CD14-positive monocyte (primary cell): Measurements from ENCODE around the gene AVP. TPM values are rescaled to one million over a fixed set of nuclear protein-coding genes. Genes with fewer than 3 reads are reported as not detected.
"Not testable (repeated sequence)": the region's sequence is repeated elsewhere in the genome, so short reads cannot be mapped to it uniquely, and the experiment has no call there.

Experiments
- DNase-seq, 3 donors: peaks; one replicate each; pipeline ENCODE4 v3.0.0-alpha.2; 2011 to 2022
- H2AFZ ChIP-seq: 2 replicates; pipeline ENCODE4 v1.6.0; 2012; ENCODE audit warnings: mild to moderate bottlenecking, low read depth, low read length, inconsistent platforms; ENCODE audit not compliant: insufficient read depth, poor library complexity, severe bottlenecking
- H3K27ac ChIP-seq, 2 donors: 1 replicate in 1 of 2; 2 replicates in 1 of 2; pipeline ENCODE4 v1.5.1; 2012 to 2013; ENCODE audit warnings: low read length in 2 of 2, control low read depth in 1 of 2, inconsistent platforms in 1 of 2, low read depth in 1 of 2, mild to moderate bottlenecking in 1 of 2
- H3K27me3 ChIP-seq, 2 donors: one replicate each; pipeline versions ENCODE4 v1.6.0 to v1.6.1; 2011 to 2013; ENCODE audit warnings: low read length in 2 of 2; ENCODE audit not compliant: control insufficient read depth in 2 of 2, insufficient read depth in 2 of 2
- H3K36me3 ChIP-seq, 2 donors: replicated peaks in 1 of 2; 1 replicate in 1 of 2; 2 replicates in 1 of 2; pipeline versions ENCODE4 v1.5.1 to v1.6.1; 2012 to 2013; ENCODE audit warnings: low read length in 2 of 2, control low read depth in 1 of 2, inconsistent platforms in 1 of 2, mild to moderate bottlenecking in 1 of 2; ENCODE audit not compliant: insufficient read depth in 2 of 2, control insufficient read depth in 1 of 2
- H3K4me1 ChIP-seq, 2 donors: 1 replicate in 1 of 2; 2 replicates in 1 of 2; pipeline versions ENCODE4 v1.5.1 to v1.6.1; 2012 to 2013; ENCODE audit warnings: low read length in 2 of 2, control low read depth in 1 of 2, inconsistent platforms in 1 of 2, mild to moderate bottlenecking in 1 of 2, moderate library complexity in 1 of 2; ENCODE audit not compliant: insufficient read depth in 2 of 2, control insufficient read depth in 1 of 2
- H3K4me2 ChIP-seq: replicated peaks from 2 replicates; pipeline ENCODE3; 2012; ENCODE audit warnings: low read length, moderate library complexity, mild to moderate bottlenecking; ENCODE audit not compliant: poor library complexity, severe bottlenecking; ENCODE audit errors: extremely low read depth
- H3K4me3 ChIP-seq, 3 experiments: fragments of 200-600 bp in 1 of 3; sonication (generic) in 1 of 3; replicated peaks in 1 of 3; 1 replicate in 2 of 3; 2 replicates in 1 of 3; pipeline ENCODE4 v1.5.1; 2011 to 2013; ENCODE audit warnings: low read length in 3 of 3, mild to moderate bottlenecking in 3 of 3, control low read depth in 2 of 3, low read depth in 2 of 3, inconsistent platforms in 1 of 3, moderate library complexity in 1 of 3
- H3K79me2 ChIP-seq: 2 replicates; pipeline ENCODE4 v1.6.0; 2012; ENCODE audit warnings: mild to moderate bottlenecking, control low read depth, inconsistent platforms, low read length, moderate library complexity; ENCODE audit not compliant: insufficient read depth
- H3K9ac ChIP-seq: 2 replicates; pipeline ENCODE4 v1.6.0; 2017; ENCODE audit warnings: low read length, mild to moderate bottlenecking; ENCODE audit not compliant: insufficient read depth, poor library complexity, severe bottlenecking
- H3K9me3 ChIP-seq, 2 donors: replicated peaks in 1 of 2; 1 replicate in 1 of 2; 2 replicates in 1 of 2; pipeline versions ENCODE4 v1.5.1 to v1.6.1; 2012 to 2013; ENCODE audit warnings: low read length in 2 of 2, control low read depth in 1 of 2; ENCODE audit not compliant: control insufficient read depth in 1 of 2, insufficient read depth in 1 of 2
- H4K20me1 ChIP-seq: 2 replicates; pipeline ENCODE4 v1.6.0; 2012; ENCODE audit warnings: mild to moderate bottlenecking, low read length, control low read depth, moderate library complexity; ENCODE audit not compliant: insufficient read depth
- H3K27ac Mint-ChIP-seq, 7 donors: one replicate each; pipeline ENCODE4 v1.8.0; 2020; ENCODE audit warnings: mild to moderate bottlenecking in 7 of 7, mixed read lengths in 7 of 7, moderate library complexity in 6 of 7, inconsistent platforms in 2 of 7
- H3K27me3 Mint-ChIP-seq, 3 donors: one replicate each; pipeline ENCODE4 v1.8.0; 2021 to 2022; ENCODE audit warnings: low read depth in 3 of 3, mild to moderate bottlenecking in 3 of 3, mixed read lengths in 3 of 3, moderate library complexity in 3 of 3, inconsistent platforms in 1 of 3
- H3K36me3 Mint-ChIP-seq, 2 donors: one replicate each; pipeline ENCODE4 v1.8.0; 2020; ENCODE audit warnings: mixed read lengths in 2 of 2, inconsistent platforms in 1 of 2, mild to moderate bottlenecking in 1 of 2
- H3K4me1 Mint-ChIP-seq: one replicate; pipeline ENCODE4 v1.8.0; 2020; ENCODE audit warnings: mild to moderate bottlenecking, mixed read lengths
- H3K4me3 Mint-ChIP-seq, 2 donors: one replicate each; pipeline ENCODE4 v1.8.0; 2020; ENCODE audit warnings: mild to moderate bottlenecking in 2 of 2, mixed read lengths in 2 of 2, moderate library complexity in 1 of 2
- H3K9me3 Mint-ChIP-seq, 7 donors: one replicate each; pipeline ENCODE4 v1.8.0; 2020 to 2022; ENCODE audit warnings: mixed read lengths in 7 of 7, mild to moderate bottlenecking in 6 of 7, moderate library complexity in 6 of 7, inconsistent platforms in 2 of 7
- WGBS: methylation state at CpG from one replicate; pipeline ENCODE4 v1.1.5; 2013; ENCODE audit warnings: missing lambda C conversion rate; ENCODE audit not compliant: insufficient coverage; 5-methylcytosine and 5-hydroxymethylcytosine counted together
- intact Hi-C, 2 donors: fragments of 100-400 bp; cut with micrococcal nuclease; formaldehyde crosslinking; loops; one replicate each; pipeline versions ENCODE4 v1.15.0 to v1.15.1; 2023
- polyA plus RNA-seq, 3 donors: library from polyadenylated mRNA; depleted of rRNA in 1 of 3; unstranded in 2 of 3; stranded (reverse) in 1 of 3; fragments of 300-500 nt in 2 of 3; fragments of >200 nt in 1 of 3; fragmentation: Illumina TruSeq in 2 of 3; gene quantifications; 1 replicate in 2 of 3; 2 replicates in 1 of 3; pipeline ENCODE4 v1.2.3, GENCODE V29; 2012 to 2021
- TF ChIP-seq, protein P1 (sequence below): fragments of 200-600 bp; IDR thresholded peaks from one replicate; pipeline ENCODE4 v1.8.0; 2022; ENCODE audit warnings: antibody characterized with exemption, mild to moderate bottlenecking

The AVP gene
- polyA plus RNA-seq, 3 donors, result not detected

DNA sequence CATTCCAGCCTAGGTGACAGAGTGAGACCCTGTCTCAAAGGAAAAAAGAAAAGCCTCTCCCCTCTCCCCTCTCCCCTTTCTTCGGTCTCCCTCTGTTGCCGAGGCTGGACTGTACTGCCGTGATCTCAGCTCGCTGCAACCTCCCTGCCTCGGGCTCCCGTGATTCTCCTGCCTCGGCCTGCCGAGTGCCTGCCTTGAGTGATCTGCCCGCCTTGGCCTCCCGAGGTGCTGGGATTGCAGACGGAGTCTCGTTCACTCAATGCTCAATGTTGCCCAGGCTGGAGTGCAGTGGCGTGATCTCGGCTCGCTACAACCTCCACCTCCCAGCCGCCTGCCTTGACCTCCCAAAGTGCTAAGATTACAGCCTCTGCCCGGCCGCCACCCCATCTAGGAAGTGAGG lies 39.6 kb upstream of the AVP start:
- Histone ChIP-seq H3K9me3 (peaks cover 37 to 40% of the 10 kb centered on the region in 2 donors), H4K20me1 (peaks cover 18% of the 10 kb centered on the region), H3K36me3 (peaks cover 33 to 65% of the 10 kb centered on the region in 2 donors)
- H3K4me1 Mint-ChIP-seq, H3K4me1 ChIP-seq, H3K4me3 ChIP-seq, H3K4me3 Mint-ChIP-seq, H3K4me2 ChIP-seq, H3K27me3 ChIP-seq, H2AFZ ChIP-seq, H3K27ac ChIP-seq, intact Hi-C loops, H3K27me3 Mint-ChIP-seq, H3K79me2 ChIP-seq, H3K9ac ChIP-seq, DNase-seq: not testable (repeated sequence)
- peaks cover 53 to 78% of the 10 kb centered on the region in 2 donors for H3K36me3 Mint-ChIP-seq
- WGBS, result 98% methylated on average over 8 of the region's 18 CpGs
- peak overlapping the region in 1 of 7 donors; percentile 42 for H3K27ac Mint-ChIP-seq
- peaks cover 31 to 52% (median 45%) of the 10 kb centered on the region in 7 donors for H3K9me3 Mint-ChIP-seq

DNA sequence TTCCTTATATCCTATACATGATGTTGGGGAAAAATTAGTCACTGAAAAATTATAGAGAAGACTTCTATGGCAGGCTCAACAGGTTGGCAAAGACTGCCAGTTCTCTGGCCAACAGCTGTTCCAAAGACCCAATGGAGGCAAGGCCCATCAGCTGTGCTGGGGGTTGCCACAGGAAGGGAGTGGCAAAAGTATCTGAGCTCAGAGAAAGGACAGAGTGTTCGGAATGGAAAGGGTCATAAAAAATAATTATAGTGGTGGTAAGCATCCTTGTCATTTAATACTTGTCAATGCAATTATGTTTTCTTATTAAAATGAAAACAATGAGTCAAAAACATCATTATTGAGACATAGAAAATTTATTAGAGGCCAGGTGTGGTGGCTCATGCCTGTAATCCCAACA lies 39.0 kb upstream of the AVP start:
- Histone ChIP-seq H2AFZ (no peak overlapping the region), H3K4me1 (no peaks in the 10 kb centered on the region), H4K20me1 (peaks cover 12% of the 10 kb centered on the region), H3K27me3 (no peaks in the 10 kb centered on the region), H3K27ac (no peak overlapping the region), H3K36me3 (peaks cover 33 to 66% of the 10 kb centered on the region in 2 donors), H3K4me2 (no peak overlapping the region), H3K9me3 (peaks cover 37 to 40% of the 10 kb centered on the region in 2 donors), H3K4me3 (no peak overlapping the region), H3K9ac (no peak overlapping the region), H3K79me2 (peaks cover under 1% of the 10 kb centered on the region)
- H3K36me3 Mint-ChIP-seq, result peaks cover 52 to 74% of the 10 kb centered on the region in 2 donors
- no peak overlapping the region for H3K4me3 Mint-ChIP-seq
- TF ChIP-seq, protein P1, sequence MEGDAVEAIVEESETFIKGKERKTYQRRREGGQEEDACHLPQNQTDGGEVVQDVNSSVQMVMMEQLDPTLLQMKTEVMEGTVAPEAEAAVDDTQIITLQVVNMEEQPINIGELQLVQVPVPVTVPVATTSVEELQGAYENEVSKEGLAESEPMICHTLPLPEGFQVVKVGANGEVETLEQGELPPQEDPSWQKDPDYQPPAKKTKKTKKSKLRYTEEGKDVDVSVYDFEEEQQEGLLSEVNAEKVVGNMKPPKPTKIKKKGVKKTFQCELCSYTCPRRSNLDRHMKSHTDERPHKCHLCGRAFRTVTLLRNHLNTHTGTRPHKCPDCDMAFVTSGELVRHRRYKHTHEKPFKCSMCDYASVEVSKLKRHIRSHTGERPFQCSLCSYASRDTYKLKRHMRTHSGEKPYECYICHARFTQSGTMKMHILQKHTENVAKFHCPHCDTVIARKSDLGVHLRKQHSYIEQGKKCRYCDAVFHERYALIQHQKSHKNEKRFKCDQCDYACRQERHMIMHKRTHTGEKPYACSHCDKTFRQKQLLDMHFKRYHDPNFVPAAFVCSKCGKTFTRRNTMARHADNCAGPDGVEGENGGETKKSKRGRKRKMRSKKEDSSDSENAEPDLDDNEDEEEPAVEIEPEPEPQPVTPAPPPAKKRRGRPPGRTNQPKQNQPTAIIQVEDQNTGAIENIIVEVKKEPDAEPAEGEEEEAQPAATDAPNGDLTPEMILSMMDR, result no peak
- H3K4me1 Mint-ChIP-seq, result peaks cover 2% of the 10 kb centered on the region
- H3K9me3 Mint-ChIP-seq, result peaks cover 31 to 52% (median 45%) of the 10 kb centered on the region in 7 donors
- no CpG with 5 or more reads among the region's 1 CpG for WGBS
- intact Hi-C loops, result no loop called here
- DNase-seq, result no peak
- H3K27me3 Mint-ChIP-seq, result no peaks in the 10 kb centered on the region
- H3K27ac Mint-ChIP-seq, result peak overlapping the region in 1 of 7 donors; percentile 74
